Heart right ventricle (tissue), 16 donors: Measurements from ENCODE around the gene LRP5. TPM values are rescaled to one million over a fixed set of nuclear protein-coding genes. Genes with fewer than 3 reads are reported as not detected.

Experiments used
- ATAC-seq, 8 donors: fragments of 200-7000 bp; cut with Tn5 transposase; one replicate each; pipeline ENCODE4 v1.9.1; 2020; ENCODE audit warnings: mild to moderate bottlenecking in 8 of 8, moderate library complexity in 8 of 8, moderate number of reproducible peaks in 1 of 8
- DNase-seq, 2 donors: peaks; one replicate each; pipeline ENCODE4 v3.0.0-alpha.2; 2020
- H3K27ac ChIP-seq, 10 donors: fragments of 200-600 bp; sonication (generic) in 2 of 10; one replicate each; pipeline versions ENCODE4 v1.5.0 to v1.8.0; 2020 to 2022; ENCODE audit warnings: mild to moderate bottlenecking in 3 of 10
- H3K27me3 ChIP-seq, 7 donors: fragments of 200-600 bp; one replicate each; pipeline ENCODE4 v1.8.0; 2021 to 2022; ENCODE audit warnings: mild to moderate bottlenecking in 2 of 7
- H3K36me3 ChIP-seq, 9 donors: fragments of 200-600 bp; sonication (generic) in 1 of 9; one replicate each; pipeline versions ENCODE4 v1.5.0 to v1.8.0; 2020 to 2022; ENCODE audit warnings: mild to moderate bottlenecking in 2 of 9
- H3K4me1 ChIP-seq, 9 donors: fragments of 200-600 bp; sonication (generic) in 1 of 9; one replicate each; pipeline versions ENCODE4 v1.5.0 to v1.8.0; 2020 to 2022; ENCODE audit warnings: mild to moderate bottlenecking in 4 of 9
- H3K4me3 ChIP-seq, 10 donors: fragments of 200-600 bp; sonication (generic) in 2 of 10; one replicate each; pipeline versions ENCODE4 v1.5.0 to v1.8.0; 2020 to 2022; ENCODE audit warnings: mild to moderate bottlenecking in 7 of 10, moderate library complexity in 2 of 10
- H3K9me3 ChIP-seq, 11 donors: fragments of 200-600 bp in 10 of 11; sonication (generic) in 2 of 11; one replicate each; pipeline versions ENCODE4 v1.5.0 to v1.8.0; 2013 to 2022; ENCODE audit warnings: mild to moderate bottlenecking in 2 of 11, control low read depth in 1 of 11, moderate library complexity in 1 of 11
- WGBS, 2 donors: extraction: QIAGEN DNeasy Blood & Tissue Kit; methylation state at CpG; one replicate each; pipeline ENCODE4 v1.1.7; 2013; ENCODE audit warnings: inconsistent platforms in 1 of 2; 5-methylcytosine and 5-hydroxymethylcytosine counted together
- intact Hi-C, 10 donors: fragments of 100-400 bp; cut with DNase I; formaldehyde crosslinking; loops; one replicate each; pipeline versions ENCODE4 v1.11.1 to v1.14.2; 2022
- polyA plus RNA-seq, 2 donors: library from polyadenylated mRNA; stranded (reverse); fragments of 200-250 nt; gene quantifications; one replicate each; pipeline ENCODE4 v1.2.3, GENCODE V29; 2013
- total RNA-seq, 10 donors: library from RNA; stranded (reverse); fragmentation: NEBNext Ultra II Directional in 3 of 10; extraction: Animal tissue kit (Norgen Biotek cat#: 25700) in 3 of 10; gene quantifications; one replicate each; pipeline versions ENCODE4 v1.2.1 to v1.2.4, GENCODE V29; 2021 to 2023
- TF ChIP-seq, protein P1 (sequence below), 9 donors: fragments of 200-600 bp; sonication (generic) in 2 of 9; IDR thresholded peaks; one replicate each; pipeline versions ENCODE4 v1.5.0 to v1.8.0; 2021 to 2022; ENCODE audit warnings: antibody characterized with exemption in 9 of 9, mild to moderate bottlenecking in 5 of 9, moderate library complexity in 1 of 9
- donor health status: Arrhythmogenic right ventricular cardiomyopathy.
- donor health status: ischemic (EF 13 %, LVEDD 7.1; RV severe dilation, severe dysfunction).
- donor health status: healthy with polysubstance abuse.
- donor health status: DM: no; HTN: yes; CAD: no.
- donor health status: DM: no; HTN: no; CAD: no.
- donor health status: ischemic (EF 25% LVEDD 6.9; RV normal size, moderate dysfunction).
- donor health status: ischemic (EF 25% LVEDD 5.7; RV mildly dilated, moderate dysfunction).
- donor health status: healthy.
- donor health status: DM: yes; HTN: yes; CAD: no.
- donor health status: Ischemic cardiomyopathy.
- donor health status: ischemic (EF 35%, LVEDD 5.7; RV mildly dilated, moderate dysfunction).
- donor health status: nonischemic (EF 11% LVEDD 7.7; RV severe dilation, severe dysfunction).
- donor health status: DM: yes; HTN: yes; CAD: no.
- donor health status: PGD.
- donor health status: ischemic (EF 29% LVEDD 5.4; RV normal size, mild dysfunction).
- donor health status: nonischemic (EF 23%, LVEDD 6.1; RV moderate dilation, normal function).

Gene LRP5
- total and polyA plus RNA-seq, 12 donors = 23.2 to 73.3 (median 46.3) TPM

DNA sequence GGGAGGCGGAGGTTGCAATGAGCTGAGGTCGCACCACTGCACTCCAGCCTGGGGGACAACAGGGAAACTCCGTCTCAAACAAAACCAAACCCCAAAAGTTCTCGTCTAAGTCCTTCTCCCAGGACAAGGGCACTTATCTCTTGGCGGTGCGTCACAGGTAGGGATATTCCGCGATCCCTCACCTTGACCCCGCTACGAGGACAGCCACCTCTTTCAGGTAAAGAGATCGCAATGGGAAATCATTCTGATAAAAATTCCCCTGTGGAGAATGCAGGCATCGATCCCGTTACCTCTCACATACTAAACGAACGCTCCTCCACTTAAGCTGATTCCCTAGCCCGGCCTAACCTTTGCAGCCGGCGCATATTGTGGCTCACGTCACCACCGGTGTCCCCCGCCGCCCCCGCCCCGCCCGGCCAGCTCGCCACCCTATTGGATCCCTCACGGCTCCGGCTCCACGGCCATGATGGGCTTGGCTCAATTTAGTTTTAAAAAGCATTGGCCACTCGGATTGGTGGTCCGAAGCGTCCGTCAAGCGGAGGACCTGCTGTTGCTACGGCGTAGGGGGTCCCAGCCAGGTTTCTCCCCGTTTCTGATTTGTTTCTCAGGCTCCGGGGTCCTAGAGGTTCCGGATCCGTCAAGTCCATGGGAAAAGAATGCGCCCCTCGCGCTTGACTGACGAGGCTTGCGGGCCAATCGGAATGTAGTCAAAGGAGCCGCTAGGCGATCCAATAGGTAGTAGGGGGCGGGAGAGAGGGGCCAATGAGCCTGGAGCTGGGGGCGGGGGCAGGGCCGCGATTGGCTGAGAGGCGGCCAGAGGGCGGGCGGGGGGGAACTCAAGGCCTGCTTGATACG is 147.7 kb downstream of the LRP5 start:
- WGBS, 2 donors = 3 to 4% methylated on average over 51 to 56 of the region's 56 CpGs
- Histone ChIP-seq H3K27ac (peak overlapping the region; percentile 92 to 99 (median 97)), H3K27me3 (no peaks in the 10 kb centered on the region), H3K4me3 (peak overlapping the region; percentile 62 to 94 (median 90)), H3K4me1 (peaks cover 5 to 45% (median 38%) of the 10 kb centered on the region in 9 donors), H3K9me3 (no peaks in the 10 kb centered on the region), H3K36me3 (no peaks in the 10 kb centered on the region)
- TF ChIP-seq, protein P1, sequence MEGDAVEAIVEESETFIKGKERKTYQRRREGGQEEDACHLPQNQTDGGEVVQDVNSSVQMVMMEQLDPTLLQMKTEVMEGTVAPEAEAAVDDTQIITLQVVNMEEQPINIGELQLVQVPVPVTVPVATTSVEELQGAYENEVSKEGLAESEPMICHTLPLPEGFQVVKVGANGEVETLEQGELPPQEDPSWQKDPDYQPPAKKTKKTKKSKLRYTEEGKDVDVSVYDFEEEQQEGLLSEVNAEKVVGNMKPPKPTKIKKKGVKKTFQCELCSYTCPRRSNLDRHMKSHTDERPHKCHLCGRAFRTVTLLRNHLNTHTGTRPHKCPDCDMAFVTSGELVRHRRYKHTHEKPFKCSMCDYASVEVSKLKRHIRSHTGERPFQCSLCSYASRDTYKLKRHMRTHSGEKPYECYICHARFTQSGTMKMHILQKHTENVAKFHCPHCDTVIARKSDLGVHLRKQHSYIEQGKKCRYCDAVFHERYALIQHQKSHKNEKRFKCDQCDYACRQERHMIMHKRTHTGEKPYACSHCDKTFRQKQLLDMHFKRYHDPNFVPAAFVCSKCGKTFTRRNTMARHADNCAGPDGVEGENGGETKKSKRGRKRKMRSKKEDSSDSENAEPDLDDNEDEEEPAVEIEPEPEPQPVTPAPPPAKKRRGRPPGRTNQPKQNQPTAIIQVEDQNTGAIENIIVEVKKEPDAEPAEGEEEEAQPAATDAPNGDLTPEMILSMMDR (IDR thresholded peaks at IDR 0.05) = no peak
- ATAC-seq = peak; percentile 91 to 97 (median 96)
- intact Hi-C loops = loop anchor here in 8 of 10 donors (5.0 to 10.0 kb wide), 9 partner anchors 55 to 377 kb away; no protein-coding TSS in a partner anchor
- DNase-seq = peak; percentile 93 to 99

DNA sequence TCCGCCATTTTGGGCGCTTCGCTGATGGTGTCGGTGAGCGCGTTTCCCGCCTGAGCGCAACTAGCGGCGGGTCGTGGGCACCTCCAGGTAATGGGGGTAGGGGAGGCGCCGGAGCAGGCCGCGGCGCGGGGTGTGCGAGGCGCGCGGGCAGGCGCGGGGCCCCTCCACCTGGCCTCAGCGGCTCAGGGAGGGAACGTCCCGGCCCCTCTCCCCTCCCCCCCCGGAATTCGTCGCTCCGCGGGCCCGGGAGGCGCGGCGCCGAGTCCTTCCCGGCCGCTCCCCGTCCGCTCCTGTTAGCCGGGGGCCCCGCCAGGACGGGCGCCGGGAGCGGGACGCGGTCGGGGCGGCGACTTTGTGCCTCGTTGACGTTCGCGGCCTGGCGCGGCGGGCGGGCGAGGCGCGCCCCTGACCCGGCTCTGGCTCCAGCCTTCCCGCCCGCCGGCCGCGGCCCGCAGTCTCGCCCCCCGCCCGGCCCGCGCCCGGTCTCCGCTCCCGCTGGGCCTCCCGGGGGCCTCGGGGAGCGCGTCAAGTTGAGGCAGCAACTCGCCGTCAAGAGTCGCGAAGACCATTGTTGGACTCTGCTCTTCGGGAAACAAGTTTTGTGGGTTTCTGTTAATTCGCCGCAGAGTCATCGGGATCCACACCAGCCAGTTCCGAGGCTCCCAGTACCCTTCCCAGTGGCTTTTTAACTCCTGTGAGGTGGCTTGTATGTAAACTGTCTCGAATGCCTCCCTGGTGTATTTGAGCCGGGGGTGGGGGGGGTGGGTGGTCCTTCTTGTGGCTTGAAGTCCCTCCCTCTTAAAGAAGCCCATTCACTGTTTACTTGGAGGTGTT is 148.6 kb downstream of the LRP5 start, which contains the start of gene PPP6R3:
Gene PPP6R3 (plus strand): TSS at position 12 of the 834 bp plus-strand sequence. CDS start 76,913 bp downstream, outside the sequence.
- Histone ChIP-seq H3K4me1 (peaks cover 5 to 54% (median 46%) of the 10 kb centered on the region in 9 donors), H3K36me3 (no peaks in the 10 kb centered on the region), H3K4me3 (peak within 1 kb of the TSS; percentile 62 to 94 (median 90)), H3K9me3 (no peaks in the 10 kb centered on the region), H3K27ac (peak within 1 kb of the TSS; percentile 92 to 99 (median 97)), H3K27me3 (no peaks in the 10 kb centered on the region)
- ATAC-seq = peak; percentile 2 to 64 (median 45)
- TF ChIP-seq, protein P1 (IDR thresholded peaks at IDR 0.05) = peak in 1 of 9 donors; percentile 10
- intact Hi-C loops = loop anchor here in 8 of 10 donors (5.0 to 10.0 kb wide), 9 partner anchors 54 to 376 kb away; no protein-coding TSS in a partner anchor
- no peak for DNase-seq
- WGBS, 2 donors = 0 to 1% methylated on average over 74 to 88 of the region's 92 CpGs

DNA sequence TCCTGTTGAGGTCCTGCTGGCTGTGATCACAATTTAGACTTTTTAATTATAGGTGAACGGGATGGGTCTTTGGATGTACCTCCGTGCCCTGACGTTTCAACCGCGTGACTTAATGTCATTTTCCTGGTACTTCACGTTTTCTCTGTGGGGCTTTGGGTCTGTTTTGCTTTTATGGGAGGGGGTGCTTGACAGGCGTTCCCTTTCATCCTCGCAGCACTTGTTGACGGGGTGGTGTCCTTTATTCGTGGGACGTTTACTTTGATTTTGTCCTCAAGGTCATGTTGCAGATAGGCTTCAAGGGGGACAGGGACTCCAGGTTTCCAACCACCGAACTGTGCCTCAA is 149.2 kb downstream of the LRP5 start:
- Histone ChIP-seq H3K27ac (peak overlapping the region in 8 of 10 donors; percentile 92 to 99 (median 98)), H3K9me3 (no peaks in the 10 kb centered on the region), H3K27me3 (no peaks in the 10 kb centered on the region), H3K36me3 (no peaks in the 10 kb centered on the region), H3K4me1 (peaks cover 5 to 60% (median 50%) of the 10 kb centered on the region in 9 donors), H3K4me3 (peak overlapping the region; percentile 62 to 94 (median 90))
- ATAC-seq = no peak
- TF ChIP-seq, protein P1 (IDR thresholded peaks at IDR 0.05) = no peak
- 1% methylated on average over 12 of the region's 12 CpGs for WGBS, 2 donors
- no peak for DNase-seq
- intact Hi-C loops = loop anchor here in 8 of 10 donors (5.0 to 10.0 kb wide), 9 partner anchors 53 to 376 kb away; no protein-coding TSS in a partner anchor

DNA sequence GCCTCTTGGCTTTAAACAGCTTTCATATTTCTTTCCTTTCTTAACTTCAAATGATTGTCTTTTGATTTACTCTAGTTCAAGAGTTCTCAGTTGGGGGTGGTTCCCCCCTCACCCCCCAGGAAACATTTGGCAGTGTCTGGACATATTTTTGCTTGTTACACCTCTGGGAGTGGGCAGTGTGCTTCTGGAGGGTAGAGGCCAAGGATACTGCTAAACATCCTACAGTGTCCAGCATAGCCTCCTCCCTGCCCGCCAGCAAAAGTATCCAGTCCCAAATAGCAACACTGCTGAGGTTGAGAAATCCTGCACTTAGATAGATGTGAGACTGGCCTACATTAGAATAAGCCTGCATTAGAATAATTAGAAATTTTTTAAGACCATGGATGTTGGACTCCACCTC is 151.3 kb downstream of the LRP5 start:
- no peak for ATAC-seq
- peak overlapping the region in 2 of 10 donors; percentile 87 to 92 for H3K4me3 ChIP-seq
- H3K9me3 ChIP-seq = no peaks in the 10 kb centered on the region
- intact Hi-C loops = loop anchor here in 8 of 10 donors (5.0 to 10.0 kb wide), 9 partner anchors 51 to 374 kb away; no protein-coding TSS in a partner anchor
- H3K4me1 ChIP-seq = peaks cover 8 to 81% (median 69%) of the 10 kb centered on the region in 9 donors
- no peaks in the 10 kb centered on the region for H3K36me3 ChIP-seq
- peak overlapping the region in 1 of 10 donors; percentile 29 for H3K27ac ChIP-seq
- H3K27me3 ChIP-seq = no peaks in the 10 kb centered on the region
- DNase-seq = no peak
- TF ChIP-seq, protein P1 (IDR thresholded peaks at IDR 0.05) = no peak
- 61 to 67% methylated on average over 1 of the region's 1 CpG for WGBS, 2 donors
